ENCODE data around the gene DSCAML1.

DNA sequence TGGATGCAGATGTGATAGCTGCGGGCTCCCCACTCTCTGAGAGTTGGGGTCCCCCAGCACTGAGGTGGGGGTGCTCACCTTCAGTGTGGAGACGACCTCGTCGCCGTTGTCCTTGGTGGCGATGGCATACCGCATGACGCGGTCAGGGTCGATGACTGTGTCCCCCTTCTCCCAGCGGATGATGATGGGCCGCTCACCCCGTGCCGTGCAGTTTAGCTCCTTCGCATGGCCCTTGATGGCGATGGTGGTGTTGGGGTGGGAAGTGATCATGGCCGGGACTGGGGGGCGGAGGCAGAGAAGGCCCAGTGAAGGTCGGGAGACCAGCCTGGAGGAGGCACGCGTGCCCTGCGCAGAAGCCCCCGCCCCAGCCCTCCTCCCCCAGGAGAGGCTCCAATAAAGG lies 315.1 kb downstream of the DSCAML1 start:
- TF ChIP-seq CSRNP3 (CRISPR knock-in tag; IDR thresholded peaks at IDR 0.05) = no peak
- TF ChIP-seq, protein P1, sequence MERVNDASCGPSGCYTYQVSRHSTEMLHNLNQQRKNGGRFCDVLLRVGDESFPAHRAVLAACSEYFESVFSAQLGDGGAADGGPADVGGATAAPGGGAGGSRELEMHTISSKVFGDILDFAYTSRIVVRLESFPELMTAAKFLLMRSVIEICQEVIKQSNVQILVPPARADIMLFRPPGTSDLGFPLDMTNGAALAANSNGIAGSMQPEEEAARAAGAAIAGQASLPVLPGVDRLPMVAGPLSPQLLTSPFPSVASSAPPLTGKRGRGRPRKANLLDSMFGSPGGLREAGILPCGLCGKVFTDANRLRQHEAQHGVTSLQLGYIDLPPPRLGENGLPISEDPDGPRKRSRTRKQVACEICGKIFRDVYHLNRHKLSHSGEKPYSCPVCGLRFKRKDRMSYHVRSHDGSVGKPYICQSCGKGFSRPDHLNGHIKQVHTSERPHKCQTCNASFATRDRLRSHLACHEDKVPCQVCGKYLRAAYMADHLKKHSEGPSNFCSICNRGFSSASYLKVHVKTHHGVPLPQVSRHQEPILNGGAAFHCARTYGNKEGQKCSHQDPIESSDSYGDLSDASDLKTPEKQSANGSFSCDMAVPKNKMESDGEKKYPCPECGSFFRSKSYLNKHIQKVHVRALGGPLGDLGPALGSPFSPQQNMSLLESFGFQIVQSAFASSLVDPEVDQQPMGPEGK (CRISPR knock-in tag; IDR thresholded peaks at IDR 0.05; ENCODE audit: borderline replicate concordance) = no peak
- TF ChIP-seq ESRRG (CRISPR knock-in tag; IDR thresholded peaks at IDR 0.05) = no peak
- no peak for TF ChIP-seq GLIS3 (CRISPR knock-in tag; IDR thresholded peaks at IDR 0.05)
- TF ChIP-seq CREB5 (CRISPR knock-in tag; IDR thresholded peaks at IDR 0.05; ENCODE audit: low read depth) = no peak

Measured in SK-N-SH treated with all-trans-retinoic acid at 6 μM for 48 hours (cell line).